Neural progenitor cell (in vitro differentiated cells): Measurements from ENCODE around the gene ABCC4.

Source experiments
- CTCF ChIP-seq: fragments of 200-600 bp; sonication (generic); IDR thresholded peaks from 2 replicates; pipeline ENCODE4 v1.5.1; 2017; ENCODE audit warnings: antibody characterized with exemption, mild to moderate bottlenecking
- EZH2 ChIP-seq: fragments of 200-600 bp; sonication (generic); IDR thresholded peaks from 2 replicates; pipeline ENCODE4 v1.6.1; 2017; ENCODE audit warnings: antibody characterized with exemption, mild to moderate bottlenecking, moderate library complexity
- EZH2phosphoT487 ChIP-seq: fragments of 200-600 bp; sonication (generic); IDR thresholded peaks from 2 replicates; pipeline ENCODE4 v1.6.1; 2017; ENCODE audit warnings: antibody characterized with exemption

DNA sequence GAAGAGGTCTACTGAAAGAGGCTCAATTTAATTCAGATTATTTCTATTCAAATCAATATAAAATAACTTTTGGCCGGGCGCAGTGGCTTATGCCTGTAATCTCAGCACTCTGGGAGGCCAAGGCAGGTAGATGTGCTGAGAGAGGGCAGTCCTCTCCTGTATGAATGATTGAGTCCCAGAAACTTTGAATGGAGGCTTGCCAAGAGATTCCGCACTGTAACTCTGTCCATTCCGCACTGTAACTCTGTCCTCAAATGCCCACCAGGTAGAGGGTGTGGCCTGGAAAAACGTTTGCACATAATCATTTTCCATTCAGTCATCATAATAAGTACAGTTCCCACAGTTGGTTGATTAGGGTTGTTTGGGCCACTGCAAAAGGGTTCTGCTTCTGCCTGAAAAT lies 314.2 kb downstream of the ABCC4 start:
- no peak for TF ChIP-seq CTCF
- no peak for TF ChIP-seq EZH2
- TF ChIP-seq EZH2phosphoT487: no peak
